ENCODE measurements around the gene MLYCD.

- TF ChIP-seq EZH2 (IDR thresholded peaks at IDR 0.05; ENCODE audit: borderline replicate concordance, low read depth, low read length, poor library complexity, severe bottlenecking) (no peak), CTCF (conservative IDR thresholded peaks at IDR 0.05; ENCODE audit: low read depth, low read length) (no peak)
These were observed 41.9 kb downstream of the MLYCD start for GRCh38 chr16:83940630-83941378.

Measured in A673 (cell line).